ENCODE data around the gene TAS2R13.

Gene TAS2R13

GRCh38 chr12:10909462-10909861 lies at the start of gene TAS2R13:
Gene TAS2R13 (minus strand): TSS chr12:10909562. CDS start chr12:10909298, 264 bp downstream.
- no peak for DNase-seq (ENCODE audit: low read depth in 2 of 2)

- no peak for DNase-seq (ENCODE audit: low read depth in 2 of 2)
Observed at GRCh38 chr12:10957741-10958140, 48.4 kb upstream of the TAS2R13 start.

GRCh38 chr12:10956085-10956484 lies 46.7 kb upstream of the TAS2R13 start:
- DNase-seq (ENCODE audit: low read depth in 2 of 2) = no peak

- no peak for DNase-seq (ENCODE audit: low read depth in 2 of 2)
Observed at GRCh38 chr12:10952645-10953044, 43.3 kb upstream of the TAS2R13 start.

- DNase-seq (ENCODE audit: low read depth in 2 of 2) = no peak
Observed at GRCh38 chr12:10943167-10943566, 33.8 kb upstream of the TAS2R13 start.

GRCh38 chr12:10941916-10942607 lies 32.7 kb upstream of the TAS2R13 start:
- no peak for DNase-seq (ENCODE audit: low read depth in 2 of 2)

- no peak for DNase-seq (ENCODE audit: low read depth in 2 of 2)
Observed at GRCh38 chr12:10941369-10941768, 32.0 kb upstream of the TAS2R13 start.

- DNase-seq (ENCODE audit: low read depth in 2 of 2) = no peak
Observed at GRCh38 chr12:10940389-10940788, 31.0 kb upstream of the TAS2R13 start.

GRCh38 chr12:10939163-10939562 lies 29.8 kb upstream of the TAS2R13 start, which contains the start of gene TAS2R14:
Gene TAS2R14 (minus strand): TSS chr12:10939263. CDS start chr12:10939207, 56 bp downstream.
- no peak for DNase-seq (ENCODE audit: low read depth in 2 of 2)

- no peak for DNase-seq (ENCODE audit: low read depth in 2 of 2)
Observed at GRCh38 chr12:10936506-10936905, 27.1 kb upstream of the TAS2R13 start.

- DNase-seq (ENCODE audit: low read depth in 2 of 2) = no peak
Observed at GRCh38 chr12:10928746-10929286, 19.5 kb upstream of the TAS2R13 start, which contains the start of gene PRH2. Gene PRH2 (plus strand): TSS chr12:10929236. CDS start chr12:10929274, 38 bp downstream.

GRCh38 chr12:10926269-10926668 lies 16.9 kb upstream of the TAS2R13 start:
- DNase-seq (ENCODE audit: low read depth in 2 of 2) = no peak

GRCh38 chr12:10919809-10920208 lies 10.4 kb upstream of the TAS2R13 start:
- no peak for DNase-seq (ENCODE audit: low read depth in 2 of 2)

- DNase-seq (ENCODE audit: low read depth in 2 of 2) = no peak
Observed at GRCh38 chr12:10910380-10910779, 1.0 kb upstream of the TAS2R13 start.

- no peak for DNase-seq (ENCODE audit: low read depth in 2 of 2)
Observed at GRCh38 chr12:10904686-10905085, 4.7 kb downstream of the TAS2R13 start.

GRCh38 chr12:10901427-10901826 lies 7.9 kb downstream of the TAS2R13 start:
- no peak for DNase-seq (ENCODE audit: low read depth in 2 of 2)

- DNase-seq (ENCODE audit: low read depth in 2 of 2) = no peak
Observed at GRCh38 chr12:10900972-10901371, 8.4 kb downstream of the TAS2R13 start.

GRCh38 chr12:10900530-10900929 lies 8.8 kb downstream of the TAS2R13 start:
- no peak for DNase-seq (ENCODE audit: low read depth in 2 of 2)

- DNase-seq (ENCODE audit: low read depth in 2 of 2) = no peak
Observed at GRCh38 chr12:10896854-10897253, 12.5 kb downstream of the TAS2R13 start.

- no peak for DNase-seq (ENCODE audit: low read depth in 2 of 2)
Observed at GRCh38 chr12:10891937-10892336, 17.4 kb downstream of the TAS2R13 start.

GRCh38 chr12:10889226-10889625 lies 20.1 kb downstream of the TAS2R13 start:
- no peak for DNase-seq (ENCODE audit: low read depth in 2 of 2)

- DNase-seq (ENCODE audit: low read depth in 2 of 2) = no peak
Observed at GRCh38 chr12:10884086-10884725, 25.2 kb downstream of the TAS2R13 start, which contains the start of gene PRH1. Gene PRH1 (minus strand): TSS chr12:10884255. CDS start chr12:10884217, 38 bp downstream.

- no peak for DNase-seq (ENCODE audit: low read depth in 2 of 2)
Observed at GRCh38 chr12:10873378-10873777, 36.0 kb downstream of the TAS2R13 start.

Data from stimulated activated CD8-positive, alpha-beta memory T cell treated with anti-CD3 and anti-CD28 coated beads, Interleukin-7, amount 100 ng/mL, for 4 hours (primary cell).